H9 (cell line): ENCODE measurements around the gene AFDN. TPM values are rescaled to one million over a fixed set of nuclear protein-coding genes. Genes with fewer than 3 reads are reported as not detected.

ENCODE experiments used
- DNase-seq: peaks from one replicate; pipeline ENCODE4 v3.0.0-alpha.2; 2017
- H2AFZ ChIP-seq: one replicate; pipeline ENCODE4 v1.6.1; 2013; ENCODE audit warnings: mild to moderate bottlenecking, low read length, control low read depth, moderate library complexity
- H2AK5ac ChIP-seq: 2 replicates; pipeline ENCODE4 v1.6.1; 2013; ENCODE audit warnings: low read length, control low read depth, mixed read lengths; ENCODE audit not compliant: insufficient read length
- H2BK120ac ChIP-seq: one replicate; pipeline ENCODE4 v1.6.1; 2013; ENCODE audit warnings: low read depth, mild to moderate bottlenecking, low read length, control low read depth, inconsistent platforms; ENCODE audit not compliant: poor library complexity, severe bottlenecking
- H2BK12ac ChIP-seq: 2 replicates; pipeline ENCODE4 v1.6.1; 2013; ENCODE audit warnings: low read length, control low read depth, mixed read lengths, low read depth; ENCODE audit not compliant: insufficient read length
- H2BK15ac ChIP-seq: 2 replicates; pipeline ENCODE4 v1.6.1; 2013; ENCODE audit warnings: low read depth, low read length, control low read depth
- H2BK20ac ChIP-seq: one replicate; pipeline ENCODE4 v1.6.1; 2013; ENCODE audit warnings: low read depth, mild to moderate bottlenecking, low read length, control low read depth, inconsistent platforms; ENCODE audit not compliant: poor library complexity, severe bottlenecking
- H2BK5ac ChIP-seq: 2 replicates; pipeline ENCODE4 v1.6.1; 2013; ENCODE audit warnings: low read length, control low read depth, mixed read lengths; ENCODE audit not compliant: insufficient read length
- H3K14ac ChIP-seq: 2 replicates; pipeline ENCODE4 v1.6.1; 2013; ENCODE audit warnings: low read length, control low read depth; ENCODE audit not compliant: insufficient read depth
- H3K18ac ChIP-seq: 2 replicates; pipeline ENCODE4 v1.6.1; 2013; ENCODE audit warnings: low read depth, mild to moderate bottlenecking, mixed read lengths, low read length, control low read depth; ENCODE audit not compliant: insufficient read length
- H3K23ac ChIP-seq: 2 replicates; pipeline ENCODE4 v1.6.1; 2013; ENCODE audit warnings: low read length, control low read depth, mixed read lengths, low read depth; ENCODE audit not compliant: insufficient read length
- H3K23me2 ChIP-seq: 2 replicates; pipeline ENCODE4 v1.6.1; 2013; ENCODE audit warnings: low read depth, mild to moderate bottlenecking, mixed read lengths, low read length, control low read depth; ENCODE audit not compliant: insufficient read length, poor library complexity, severe bottlenecking
- H3K27ac ChIP-seq: 2 replicates; pipeline ENCODE4 v1.5.1; 2013; ENCODE audit warnings: low read length, control low read depth, mixed read lengths, low read depth; ENCODE audit not compliant: insufficient read length
- H3K27me3 ChIP-seq: 2 replicates; pipeline ENCODE4 v1.6.1; 2013; ENCODE audit warnings: low read length, control low read depth, inconsistent platforms; ENCODE audit not compliant: insufficient read depth
- H3K4ac ChIP-seq: 2 replicates; pipeline ENCODE4 v1.6.1; 2013; ENCODE audit warnings: low read depth, mild to moderate bottlenecking, control low read depth, inconsistent platforms, low read length, moderate library complexity
- H3K4me1 ChIP-seq: 2 replicates; pipeline ENCODE4 v1.6.1; 2013; ENCODE audit warnings: low read length, control low read depth, inconsistent platforms; ENCODE audit not compliant: insufficient read depth
- H3K4me2 ChIP-seq: 2 replicates; pipeline ENCODE4 v1.6.1; 2013; ENCODE audit warnings: low read length, control low read depth, mixed read lengths; ENCODE audit not compliant: insufficient read length, insufficient read depth
- H3K56ac ChIP-seq: 2 replicates; pipeline ENCODE4 v1.6.1; 2013; ENCODE audit warnings: low read depth, mild to moderate bottlenecking, mixed read lengths, low read length, control low read depth; ENCODE audit not compliant: insufficient read length
- H3K79me1 ChIP-seq: 2 replicates; pipeline ENCODE4 v1.6.1; 2013; ENCODE audit warnings: low read depth, mild to moderate bottlenecking, moderate library complexity, low read length, control low read depth, inconsistent platforms; ENCODE audit not compliant: insufficient read depth, poor library complexity, severe bottlenecking
- H3K79me2 ChIP-seq: 2 replicates; pipeline ENCODE4 v1.6.1; 2013; ENCODE audit warnings: low read length, control low read depth, inconsistent platforms; ENCODE audit not compliant: insufficient read depth
- H3K9ac ChIP-seq: 2 replicates; pipeline ENCODE4 v1.6.1; 2013; ENCODE audit warnings: low read length, control low read depth, mixed read lengths; ENCODE audit not compliant: insufficient read length; ENCODE audit errors: extremely low read depth
- H3K9me3 ChIP-seq: one replicate; pipeline ENCODE4 v1.6.1; 2013; ENCODE audit warnings: low read depth, low read length, inconsistent platforms; ENCODE audit not compliant: control insufficient read depth
- H3T11ph ChIP-seq: one replicate; pipeline ENCODE4 v1.6.1; 2013; ENCODE audit warnings: mild to moderate bottlenecking, low read length, control low read depth, inconsistent platforms
- H4K20me1 ChIP-seq: one replicate; pipeline ENCODE4 v1.6.1; 2013; ENCODE audit not compliant: control insufficient read depth, insufficient read length, insufficient read depth
- H4K5ac ChIP-seq: 2 replicates; pipeline ENCODE4 v1.6.1; 2013; ENCODE audit warnings: low read depth, mild to moderate bottlenecking, mixed read lengths, low read length, control low read depth; ENCODE audit not compliant: insufficient read length
- H4K8ac ChIP-seq: replicated peaks from 2 replicates; pipeline ENCODE4 v1.6.1; 2013; ENCODE audit warnings: low read length, control low read depth, mixed read lengths, low read depth; ENCODE audit not compliant: insufficient read length
- H4K91ac ChIP-seq: 2 replicates; pipeline ENCODE4 v1.6.1; 2013; ENCODE audit warnings: low read depth, mild to moderate bottlenecking, moderate library complexity, mixed read lengths, low read length, control low read depth; ENCODE audit not compliant: insufficient read length
- H3K27ac Mint-ChIP-seq, 3 experiments: 2 replicates in 2 of 3; 3 replicates in 1 of 3; pipeline ENCODE4 v1.8.0; 2020 to 2021; ENCODE audit warnings: mixed read lengths in 3 of 3, mild to moderate bottlenecking in 1 of 3, moderate library complexity in 1 of 3
- H3K27me3 Mint-ChIP-seq: 2 replicates; pipeline ENCODE4 v1.8.0; 2021; ENCODE audit warnings: low read depth, mild to moderate bottlenecking, moderate library complexity, mixed read lengths
- H3K36me3 Mint-ChIP-seq, 3 experiments: 2 replicates in 2 of 3; 3 replicates in 1 of 3; pipeline ENCODE4 v1.8.0; 2020 to 2021; ENCODE audit warnings: low read depth in 3 of 3, mixed read lengths in 3 of 3; ENCODE audit not compliant: insufficient read depth in 1 of 3
- H3K4me1 Mint-ChIP-seq, 2 experiments: 2 replicates each; pipeline ENCODE4 v1.8.0; 2020; ENCODE audit warnings: mixed read lengths in 2 of 2
- H3K4me3 Mint-ChIP-seq, 2 experiments: 2 replicates in 1 of 2; 3 replicates in 1 of 2; pipeline ENCODE4 v1.8.0; 2020 to 2021; ENCODE audit warnings: mild to moderate bottlenecking in 2 of 2, mixed read lengths in 2 of 2, moderate library complexity in 1 of 2
- H3K9me3 Mint-ChIP-seq, 2 experiments: 2 replicates in 1 of 2; 3 replicates in 1 of 2; pipeline ENCODE4 v1.8.0; 2020; ENCODE audit warnings: mild to moderate bottlenecking in 2 of 2, mixed read lengths in 2 of 2, moderate library complexity in 1 of 2
- WGBS: extraction: QIAGEN DNeasy Blood & Tissue Kit; methylation state at CpG from one replicate; pipeline ENCODE4 v1.1.7; 2013; ENCODE audit warnings: missing lambda C conversion rate, low lambda C conversion rate, mixed read lengths; ENCODE audit not compliant: insufficient read length; ENCODE audit errors: extremely low coverage; 5-methylcytosine and 5-hydroxymethylcytosine counted together
- total RNA-seq: library from RNA; stranded (reverse); gene quantifications from 2 replicates; pipeline ENCODE4 v1.2.1, GENCODE V29; 2021
- TF ChIP-seq, protein P1 (sequence below): fragments of 200-600 bp; sonication (generic); conservative IDR thresholded peaks from 3 replicates; pipeline ENCODE4 v1.8.0; 2021; ENCODE audit warnings: antibody characterized with exemption, mild to moderate bottlenecking

The AFDN gene
- total RNA-seq, 1 experiment from 2014 or later, result 157 TPM

DNA sequence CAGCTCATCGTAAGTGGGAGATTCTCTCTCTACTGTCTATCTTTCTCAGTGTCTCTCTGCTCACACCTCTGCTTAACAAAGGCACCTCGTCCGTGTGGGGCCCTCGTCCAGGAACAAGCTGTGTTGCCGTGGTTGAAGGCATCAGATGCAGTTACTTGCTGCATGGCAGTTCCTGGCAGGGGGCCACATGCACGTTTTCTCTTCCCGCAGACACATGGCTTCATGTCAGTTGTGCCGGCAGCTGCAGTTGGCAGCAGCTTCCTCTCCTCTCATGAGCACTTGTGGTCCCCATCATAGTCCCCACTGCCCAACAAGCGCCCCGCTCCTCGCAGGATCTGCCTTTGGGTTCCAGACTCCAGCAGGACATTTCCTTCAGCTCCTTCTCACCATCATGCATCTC is 7.1 kb upstream of the AFDN start:
- Histone ChIP-seq H3K27me3 (no peaks in the 10 kb centered on the region), H3K9ac (no peak overlapping the region), H3K79me1 (no peaks in the 10 kb centered on the region), H2BK120ac (no peak overlapping the region), H2BK12ac (no peak overlapping the region), H4K5ac (no peak overlapping the region), H3K4me1 (peaks cover 11% of the 10 kb centered on the region; the same call in 1 of the 2 replicates), H3K4ac (no peak overlapping the region), H2AFZ (no peak overlapping the region), H2AK5ac (no peak overlapping the region), H3K18ac (no peak overlapping the region), H3K79me2 (no peaks in the 10 kb centered on the region), H3K23me2 (no peaks in the 10 kb centered on the region), H3K56ac (no peak overlapping the region), H2BK20ac (no peak overlapping the region), H3K27ac (no peak overlapping the region), H3K14ac (no peak overlapping the region), H2BK15ac (no peak overlapping the region), H4K91ac (no peak overlapping the region), H4K20me1 (no peaks in the 10 kb centered on the region), H3T11ph (no peak overlapping the region), H3K23ac (no peak overlapping the region), H3K9me3 (no peaks in the 10 kb centered on the region), H4K8ac (no peak overlapping the region), H3K4me2 (no peak overlapping the region), H2BK5ac (no peak overlapping the region)
- no peak for DNase-seq
- WGBS, result no CpG with 5 or more reads among the region's 11 CpGs
- TF ChIP-seq, protein P1, sequence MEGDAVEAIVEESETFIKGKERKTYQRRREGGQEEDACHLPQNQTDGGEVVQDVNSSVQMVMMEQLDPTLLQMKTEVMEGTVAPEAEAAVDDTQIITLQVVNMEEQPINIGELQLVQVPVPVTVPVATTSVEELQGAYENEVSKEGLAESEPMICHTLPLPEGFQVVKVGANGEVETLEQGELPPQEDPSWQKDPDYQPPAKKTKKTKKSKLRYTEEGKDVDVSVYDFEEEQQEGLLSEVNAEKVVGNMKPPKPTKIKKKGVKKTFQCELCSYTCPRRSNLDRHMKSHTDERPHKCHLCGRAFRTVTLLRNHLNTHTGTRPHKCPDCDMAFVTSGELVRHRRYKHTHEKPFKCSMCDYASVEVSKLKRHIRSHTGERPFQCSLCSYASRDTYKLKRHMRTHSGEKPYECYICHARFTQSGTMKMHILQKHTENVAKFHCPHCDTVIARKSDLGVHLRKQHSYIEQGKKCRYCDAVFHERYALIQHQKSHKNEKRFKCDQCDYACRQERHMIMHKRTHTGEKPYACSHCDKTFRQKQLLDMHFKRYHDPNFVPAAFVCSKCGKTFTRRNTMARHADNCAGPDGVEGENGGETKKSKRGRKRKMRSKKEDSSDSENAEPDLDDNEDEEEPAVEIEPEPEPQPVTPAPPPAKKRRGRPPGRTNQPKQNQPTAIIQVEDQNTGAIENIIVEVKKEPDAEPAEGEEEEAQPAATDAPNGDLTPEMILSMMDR, result no peak
- no peaks in the 10 kb centered on the region for H3K9me3 Mint-ChIP-seq
- H3K27me3 Mint-ChIP-seq, result 0 out of 2 replicates have a peak, but pooled peaks cover under 1% of the 10 kb centered on the region
- H3K4me1 Mint-ChIP-seq, result peaks cover 29 to 30% of the 10 kb centered on the region in 2 experiments
- no peak overlapping the region for H3K4me3 Mint-ChIP-seq
- H3K27ac Mint-ChIP-seq, result no peak overlapping the region; a peak in 1 of 7 replicates
- peaks cover 0 to 12% (median 8%) of the 10 kb centered on the region in 3 experiments; a peak in 4 of 7 replicates for H3K36me3 Mint-ChIP-seq
